Fibroblast of skin of back (primary cell): ENCODE results near the gene PLCB3.
A peak's percentile ranks its signal among the peaks of the same experiment; 100 is the strongest.

Experiments
- DNase-seq: peaks from one replicate; pipeline ENCODE4 v3.0.0-alpha.2; 2013

The PLCB3 gene

GRCh38 chr11:64222651-64223000, 28.7 kb upstream of the PLCB3 start:
- DNase-seq, result no peak

- no peak for DNase-seq
Observed at GRCh38 chr11:64223001-64223651, 28.2 kb upstream of the PLCB3 start.

- DNase-seq, result no peak
Observed at GRCh38 chr11:64224151-64224890, 27.0 kb upstream of the PLCB3 start.

GRCh38 chr11:64224891-64225607, 26.3 kb upstream of the PLCB3 start:
- DNase-seq, result no peak

- DNase-seq, result peak; percentile 79
Observed at GRCh38 chr11:64225608-64226506, 25.5 kb upstream of the PLCB3 start, which contains the start of the genes NUDT22 and TRPT1. TSS of gene NUDT22 (plus strand) at chr11:64226274. CDS start at chr11:64226653, 379 bp downstream. TSS of gene TRPT1 (minus strand) at chr11:64226186. CDS start at chr11:64225860, 326 bp downstream.

GRCh38 chr11:64226507-64227051, 24.8 kb upstream of the PLCB3 start:
- no peak for DNase-seq

- no peak for DNase-seq
Observed at GRCh38 chr11:64227405-64227956, 23.8 kb upstream of the PLCB3 start.

GRCh38 chr11:64229090-64229743, 22.1 kb upstream of the PLCB3 start:
- DNase-seq, result no peak

GRCh38 chr11:64229744-64230170, 21.6 kb upstream of the PLCB3 start:
- DNase-seq, result no peak

GRCh38 chr11:64230171-64230984, 21.0 kb upstream of the PLCB3 start, which contains the start of gene DNAJC4:
TSS of gene DNAJC4 (plus strand) at chr11:64230548. CDS start at chr11:64230855, 307 bp downstream.
- peak; percentile 88 for DNase-seq

GRCh38 chr11:64230985-64231365, 20.4 kb upstream of the PLCB3 start:
- DNase-seq, result no peak

GRCh38 chr11:64231546-64231945, 19.8 kb upstream of the PLCB3 start:
- no peak for DNase-seq

- DNase-seq, result no peak
Observed at GRCh38 chr11:64232182-64232966, 19.0 kb upstream of the PLCB3 start.

- no peak for DNase-seq
Observed at GRCh38 chr11:64232967-64233315, 18.4 kb upstream of the PLCB3 start.

GRCh38 chr11:64233913-64234586, 17.3 kb upstream of the PLCB3 start, which contains the start of gene VEGFB:
TSS of gene VEGFB (plus strand) at chr11:64234584. CDS start at chr11:64234834, 250 bp downstream.
- DNase-seq, result peak; percentile 67

GRCh38 chr11:64234647-64235379, 16.5 kb upstream of the PLCB3 start:
- DNase-seq, result peak; percentile 29

GRCh38 chr11:64235437-64236161, 15.7 kb upstream of the PLCB3 start:
- no peak for DNase-seq
